GM19452 (cell line): ENCODE data around the gene S100G.
"Not testable (repeated sequence)": the region's sequence is repeated elsewhere in the genome, so short reads cannot be mapped to it uniquely, and the experiment has no call there.

Experiments used
- ATAC-seq: cut with Tn5 transposase; IDR thresholded peaks from one replicate; pipeline ENCODE4 v1.9.1; 2021; ENCODE audit not compliant: unreplicated experiment

The S100G gene, protein sequence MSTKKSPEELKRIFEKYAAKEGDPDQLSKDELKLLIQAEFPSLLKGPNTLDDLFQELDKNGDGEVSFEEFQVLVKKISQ

DNA sequence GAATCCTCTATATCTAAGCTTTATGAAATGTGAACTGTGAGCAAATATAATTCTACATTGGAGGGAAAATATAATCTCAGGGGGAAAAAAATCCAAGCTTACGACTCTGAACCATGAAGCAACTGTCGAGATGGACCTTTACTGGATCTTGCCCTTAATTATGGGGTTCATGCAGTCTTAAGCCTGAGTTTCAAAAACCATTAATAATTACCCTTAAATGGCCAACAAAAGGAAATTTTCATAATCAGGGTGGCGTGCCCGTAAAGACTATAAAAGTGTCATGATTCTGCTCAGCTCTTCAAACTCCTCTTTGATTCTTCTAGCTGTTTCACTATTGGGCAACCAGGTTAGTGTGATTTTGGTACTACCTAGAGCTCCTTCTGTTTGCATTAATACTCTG, at the start of gene S100G:
TSS of gene S100G (plus strand) at position 301 of the 400 bp plus-strand sequence. CDS start 849 bp downstream, outside the sequence.
- no peak for ATAC-seq

- no peak for ATAC-seq
Observed at GRCh38 chrX:16601885-16602284, 48.1 kb upstream of the S100G start.

DNA sequence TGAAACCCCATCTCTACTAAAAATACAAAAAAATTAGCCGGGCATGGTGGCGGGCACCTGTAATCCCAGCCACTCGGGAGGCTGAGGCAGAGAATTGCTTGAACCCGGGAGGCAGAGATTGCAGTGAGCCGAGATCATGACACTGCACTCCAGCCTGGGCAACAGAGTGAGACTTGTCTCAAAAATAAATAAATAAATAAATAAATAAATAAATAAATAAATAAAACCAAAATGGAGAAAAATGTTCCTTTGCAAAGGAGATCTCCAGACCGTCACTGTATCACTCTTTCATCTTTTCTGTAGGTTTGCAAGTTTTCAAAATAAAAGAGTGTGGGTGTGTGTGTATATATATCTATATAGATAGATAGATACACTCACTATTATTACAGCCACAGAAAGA, 46.7 kb upstream of the S100G start:
- ATAC-seq = not testable (repeated sequence)

GRCh38 chrX:16603822-16604221, 46.1 kb upstream of the S100G start:
- no peak for ATAC-seq

GRCh38 chrX:16604337-16604736, 45.6 kb upstream of the S100G start:
- no peak for ATAC-seq

GRCh38 chrX:16606142-16606720, 43.7 kb upstream of the S100G start:
- no peak for ATAC-seq

DNA sequence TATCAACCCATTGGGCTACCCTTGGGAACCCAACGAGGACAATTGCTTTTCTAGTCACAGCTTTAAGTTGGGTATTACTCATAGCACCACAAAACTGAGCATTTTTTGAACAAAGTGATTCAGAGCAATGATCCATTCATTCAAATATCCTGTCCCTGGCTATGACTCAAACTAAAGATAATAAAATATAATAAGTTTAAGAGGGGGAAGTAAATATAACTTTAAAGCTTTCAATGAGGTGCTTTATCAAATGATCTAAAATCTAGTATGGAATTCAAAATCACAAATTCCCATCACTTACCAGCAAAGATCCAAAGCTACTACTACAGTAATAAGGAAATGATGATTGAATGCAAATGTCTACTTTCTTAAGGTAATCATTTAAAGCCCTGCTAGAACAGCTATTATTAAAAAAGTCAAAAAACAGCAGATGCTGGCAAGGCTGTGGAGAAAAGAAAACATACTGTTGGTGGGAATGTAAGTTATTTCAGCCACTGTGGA, 39.8 kb upstream of the S100G start:
- ATAC-seq = no peak

GRCh38 chrX:16610654-16611053, 39.3 kb upstream of the S100G start:
- ATAC-seq = not testable (repeated sequence)

GRCh38 chrX:16612257-16612897, 37.6 kb upstream of the S100G start:
- no peak for ATAC-seq

- no peak for ATAC-seq
Observed at GRCh38 chrX:16617382-16617781, 32.6 kb upstream of the S100G start.

GRCh38 chrX:16618422-16618821, 31.5 kb upstream of the S100G start:
- no peak for ATAC-seq

- no peak for ATAC-seq
Observed at GRCh38 chrX:16619024-16619423, 30.9 kb upstream of the S100G start.

DNA sequence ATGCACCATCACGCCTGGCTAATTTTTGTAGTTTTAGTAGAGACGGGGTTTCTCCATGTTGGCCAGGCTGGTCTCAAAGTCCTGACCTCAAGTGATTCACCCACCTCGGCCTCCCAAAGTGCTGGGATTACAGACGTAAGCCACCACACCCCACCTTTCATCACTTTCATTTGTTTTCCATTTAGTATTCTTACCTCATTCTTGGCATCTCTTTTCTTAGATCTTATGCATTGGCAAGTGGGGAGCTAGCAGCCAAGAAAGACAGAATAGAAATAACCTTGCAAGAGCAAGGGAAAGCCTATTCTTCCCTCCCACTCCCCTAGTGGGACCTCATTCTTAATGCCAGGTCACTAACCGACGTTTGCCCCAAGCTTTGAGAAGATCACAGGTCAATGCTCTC, 21.4 kb upstream of the S100G start:
- ATAC-seq = not testable (repeated sequence)

- ATAC-seq = no peak
Observed at GRCh38 chrX:16628946-16629595, 20.9 kb upstream of the S100G start.

DNA sequence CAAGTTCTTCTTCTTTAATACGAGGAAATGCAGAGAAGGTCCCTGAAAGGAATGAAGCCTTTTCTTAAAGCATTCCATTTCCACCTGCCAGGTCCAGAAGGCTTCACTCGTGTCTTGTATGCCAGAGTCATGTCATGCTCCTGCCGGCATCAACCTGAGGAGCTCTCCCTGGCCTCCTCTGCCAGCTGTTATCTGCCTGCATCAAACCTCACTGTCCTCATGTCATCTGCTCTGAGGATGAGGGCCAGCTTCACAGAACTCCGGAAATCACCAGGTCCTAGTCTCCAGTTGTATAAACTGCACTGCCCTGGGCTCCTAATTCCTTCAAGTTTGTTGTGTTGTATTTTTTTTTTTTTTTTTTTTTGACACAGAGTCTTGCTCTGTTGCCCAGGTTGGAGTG, 20.0 kb upstream of the S100G start:
- no peak for ATAC-seq

- ATAC-seq = no peak
Observed at GRCh38 chrX:16633754-16634153, 16.2 kb upstream of the S100G start.

DNA sequence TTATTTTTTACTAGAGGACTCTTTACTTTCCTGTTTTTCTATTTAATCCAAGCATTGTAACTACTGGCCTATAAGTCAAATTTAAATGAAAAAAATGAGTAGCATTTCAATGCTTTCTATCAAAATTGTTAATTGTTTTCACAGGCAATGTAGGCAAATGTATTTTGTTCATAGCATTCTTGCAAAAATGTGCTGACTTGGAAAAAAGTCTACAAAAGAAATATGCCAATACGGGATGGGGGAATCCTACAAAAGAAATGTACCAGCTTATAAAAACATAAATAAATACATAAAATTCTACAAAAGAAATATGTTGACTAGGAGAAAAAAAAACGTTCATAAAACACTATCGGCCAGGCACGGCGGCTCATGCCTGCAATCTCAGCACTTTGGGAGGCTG, 14.9 kb upstream of the S100G start:
- ATAC-seq = no peak

- no peak for ATAC-seq
Observed at GRCh38 chrX:16635596-16635995, 14.4 kb upstream of the S100G start.

DNA sequence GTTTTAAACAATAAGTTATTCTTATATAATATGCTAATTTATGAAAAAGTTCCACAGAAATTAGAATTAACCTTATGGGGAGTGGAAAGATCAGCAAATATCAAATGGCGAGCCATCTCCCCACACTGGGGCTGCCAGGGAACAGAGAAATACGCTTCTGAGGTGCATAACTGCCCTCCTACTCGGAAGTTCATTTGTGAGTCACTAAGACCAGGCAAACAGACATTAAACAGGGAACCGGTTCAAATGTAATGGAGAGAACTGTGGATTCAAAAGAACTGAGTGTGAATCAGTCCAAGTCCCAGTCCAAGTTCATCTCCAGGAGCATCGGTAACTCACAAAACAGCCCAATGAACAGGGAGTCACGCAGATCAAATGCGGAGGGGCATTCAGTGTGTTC, 11.4 kb upstream of the S100G start:
- no peak for ATAC-seq

DNA sequence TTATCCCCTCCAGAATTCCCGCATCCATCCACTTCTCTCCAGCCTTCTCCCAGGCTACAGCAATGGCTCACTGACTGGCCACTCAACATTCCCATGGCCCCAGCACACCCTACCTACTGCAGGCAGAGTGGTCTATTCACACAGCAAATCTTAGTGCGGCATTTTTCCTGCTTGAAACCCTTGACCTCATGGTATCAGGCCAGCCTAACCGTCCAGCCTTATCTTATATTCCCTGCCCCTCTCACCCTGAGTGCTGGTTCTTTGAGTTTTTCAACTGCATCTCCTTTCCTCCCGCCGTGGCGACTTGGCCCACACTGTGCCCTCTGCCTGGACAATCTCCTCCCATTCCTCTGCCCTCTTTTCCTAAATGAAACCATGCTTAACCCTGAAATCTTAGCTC, 10.0 kb upstream of the S100G start:
- no peak for ATAC-seq

DNA sequence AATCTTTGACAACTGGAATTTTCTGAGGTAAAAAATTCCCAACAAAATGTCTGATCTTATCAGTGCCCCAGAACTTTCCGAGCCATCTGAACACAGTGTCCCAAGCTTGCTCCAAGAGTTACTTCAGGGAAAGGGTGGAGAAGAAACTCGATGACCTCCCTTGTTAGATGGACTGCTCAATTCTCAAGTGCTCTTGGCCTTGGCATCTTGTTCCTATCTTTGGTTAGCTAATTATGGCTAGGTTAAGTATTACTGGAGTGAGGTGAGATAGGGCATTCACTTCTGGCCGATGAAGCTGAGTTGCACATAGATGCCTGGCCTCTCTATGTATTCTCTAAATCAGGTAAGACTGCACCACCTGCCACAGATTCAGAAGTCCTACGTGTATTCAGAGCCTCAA, 9.1 kb upstream of the S100G start:
- ATAC-seq = no peak

DNA sequence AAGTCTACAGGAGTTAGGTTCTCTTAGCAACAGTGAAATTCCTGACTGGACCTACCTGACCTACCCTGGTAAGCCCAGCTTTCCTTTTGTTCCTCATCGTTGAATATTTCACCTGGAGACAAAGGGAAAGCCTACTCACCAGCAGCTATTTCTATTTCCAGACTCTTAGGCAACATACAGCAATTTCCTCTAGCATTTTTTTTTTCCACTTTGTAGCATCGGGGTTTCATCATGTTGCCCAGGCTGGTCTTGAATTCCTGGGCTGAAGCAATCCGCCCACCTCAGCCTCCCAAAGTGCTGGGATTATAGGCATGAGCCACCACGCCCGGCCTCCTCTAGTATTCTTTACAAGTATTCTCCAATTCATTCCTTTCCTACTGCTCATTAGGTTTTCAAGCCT, 6.8 kb upstream of the S100G start:
- no peak for ATAC-seq
